Fibroblast of skin of left biceps (primary cell): ENCODE results near the gene RNF220.

ENCODE experiments used
- DNase-seq, 2 experiments: peaks; one replicate each; pipeline ENCODE4 v3.0.0-alpha.2; 2013; ENCODE audit warnings: low read depth in 2 of 2

RNF220 gene

DNA sequence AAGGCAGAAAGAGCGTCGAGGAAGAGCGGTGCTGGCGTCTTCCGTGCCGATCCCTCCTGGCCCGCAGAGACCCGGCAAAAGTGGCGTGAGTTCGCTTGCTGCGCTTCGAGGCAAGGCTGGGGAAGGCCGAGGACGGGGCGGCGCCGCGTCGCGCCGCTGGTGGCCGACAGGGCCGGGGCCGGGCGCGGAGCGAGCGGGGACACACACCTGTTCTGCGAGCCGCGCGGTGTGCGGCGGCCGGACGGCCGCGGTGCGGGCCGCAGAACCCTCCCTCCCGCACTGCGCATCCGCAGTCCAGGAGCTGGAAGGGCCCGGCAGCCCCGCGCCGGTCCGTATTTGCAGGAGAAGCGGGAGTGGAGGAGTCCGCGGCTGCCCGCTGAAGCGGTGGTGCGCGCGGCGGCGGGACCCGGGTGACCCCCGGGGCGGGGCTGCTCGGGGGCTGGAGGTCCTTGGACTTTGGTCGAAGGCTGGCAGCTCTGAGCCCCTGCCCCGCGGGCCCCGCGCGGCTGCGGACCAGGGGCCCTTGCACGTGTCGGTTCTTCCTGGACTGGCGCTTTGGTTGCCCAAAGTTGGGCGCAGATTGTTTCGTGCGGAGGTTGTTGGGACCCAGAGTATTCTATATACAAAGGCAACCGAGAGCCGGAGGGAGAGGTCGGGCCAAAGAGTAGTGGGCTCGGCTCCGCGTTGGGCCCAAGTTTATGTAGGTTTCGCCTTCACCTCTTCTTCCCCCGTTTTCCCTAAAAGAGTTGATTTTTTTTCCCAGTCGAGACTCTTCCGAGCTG is 2.6 kb downstream of the RNF220 start:
- no peak for DNase-seq

GRCh38 chr1:44408212-44408582 is 3.1 kb downstream of the RNF220 start:
- DNase-seq: no peak

DNA sequence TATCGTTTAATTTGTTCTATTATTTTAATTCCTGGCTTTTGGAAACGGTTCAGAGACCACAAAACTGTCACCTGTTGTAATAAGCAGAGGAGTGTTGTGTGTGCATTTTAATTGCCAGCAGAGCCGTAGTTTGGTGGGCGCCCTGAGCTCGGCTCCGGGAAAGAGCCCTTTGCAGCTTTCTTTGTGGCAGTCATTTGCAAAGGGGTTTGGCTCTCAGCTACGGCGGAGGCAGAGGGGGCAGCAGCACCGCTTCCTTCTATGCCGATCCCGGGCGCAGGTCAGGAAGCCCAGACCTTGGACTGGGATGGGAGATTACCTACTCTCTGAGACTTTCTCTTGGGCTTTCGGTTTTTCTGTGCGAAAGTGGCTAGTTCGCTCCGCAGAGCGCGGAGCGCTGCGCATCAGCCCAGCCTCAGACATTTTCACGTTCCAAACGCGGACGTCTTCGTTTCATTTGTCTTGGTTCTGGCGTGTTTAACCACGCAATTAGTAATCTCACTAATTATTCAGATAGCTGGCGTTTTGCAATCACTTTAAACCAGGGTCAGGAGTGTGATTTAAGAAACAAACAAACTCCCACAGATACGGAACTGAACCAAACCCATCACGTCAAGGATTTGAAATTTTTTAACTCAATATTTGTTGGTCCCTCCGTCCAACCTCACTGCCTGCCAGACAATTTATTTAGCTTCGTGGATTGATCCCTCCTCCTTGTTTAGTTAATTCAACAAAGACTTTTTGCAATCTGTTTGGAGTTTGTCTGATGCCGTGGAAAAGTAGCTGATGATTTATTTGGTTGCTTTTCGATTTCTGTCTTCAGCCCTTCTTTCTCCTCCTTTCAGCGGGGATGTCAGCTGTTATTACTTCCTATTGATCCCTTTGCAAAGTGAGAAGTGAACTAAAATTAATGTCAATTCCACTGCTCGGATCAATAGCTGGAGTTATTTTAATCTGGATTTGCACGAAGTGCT is 3.9 kb downstream of the RNF220 start:
- DNase-seq: no peak

DNA sequence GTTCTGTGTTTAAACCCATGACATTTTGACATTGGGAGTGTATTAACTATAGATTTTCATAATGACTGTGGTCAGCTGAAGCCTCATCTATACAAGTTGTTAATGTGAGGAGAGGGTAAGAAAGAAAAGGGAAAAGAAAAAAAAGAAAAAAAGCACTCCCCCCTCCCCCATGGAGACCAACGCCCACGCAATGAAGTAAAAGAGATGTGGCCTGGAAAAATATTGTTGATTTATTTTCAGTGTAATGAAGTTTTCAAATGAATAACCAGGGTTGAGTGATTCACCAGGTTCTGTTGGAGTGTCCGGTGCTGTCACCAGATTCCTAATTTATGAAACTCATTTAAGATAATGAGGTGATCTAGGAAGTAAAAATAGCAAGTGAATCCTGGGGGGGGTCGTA is 4.7 kb downstream of the RNF220 start:
- DNase-seq: no peak

GRCh38 chr1:44411861-44412260 is 6.8 kb downstream of the RNF220 start:
- DNase-seq: no peak

GRCh38 chr1:44412601-44413000 is 7.5 kb downstream of the RNF220 start:
- no peak for DNase-seq

DNA sequence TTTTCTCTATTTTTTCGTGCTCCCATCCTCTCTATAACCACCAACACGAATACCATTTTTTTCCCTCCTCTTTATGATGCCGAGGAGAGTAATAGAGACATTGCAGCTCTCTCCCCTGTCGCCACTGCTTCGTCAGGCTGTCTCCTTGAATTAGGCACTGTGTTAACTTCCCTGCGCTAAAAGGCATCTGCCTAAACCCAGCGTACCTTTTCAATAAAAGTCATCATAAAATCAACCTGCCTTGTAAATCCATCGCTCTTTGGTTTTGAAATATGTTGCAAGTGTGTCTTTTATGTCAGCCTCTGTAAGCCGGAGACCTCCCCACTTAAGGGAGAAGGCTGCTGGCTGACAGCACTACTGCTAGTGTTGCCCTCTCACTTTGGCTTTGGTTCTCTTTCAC is 8.7 kb downstream of the RNF220 start:
- no peak for DNase-seq

DNA sequence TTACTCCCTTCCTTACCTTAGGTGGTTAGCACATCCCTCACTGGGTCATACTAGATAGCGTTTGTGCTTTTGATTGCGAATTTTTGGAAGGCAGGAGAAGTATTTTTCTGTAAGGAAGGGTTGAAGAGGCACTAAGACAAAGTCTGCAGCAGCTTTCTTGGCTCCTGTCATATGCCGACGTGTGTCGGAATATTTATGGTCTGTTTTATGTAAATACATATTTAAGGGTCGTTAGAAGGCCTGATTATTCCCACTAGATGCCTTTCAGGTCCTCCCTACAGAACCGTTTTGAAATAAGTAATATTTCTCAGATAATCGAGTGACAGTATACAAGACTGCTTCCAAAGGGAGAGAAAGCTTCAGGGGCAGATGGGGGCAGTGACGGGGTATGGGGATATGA is 10.0 kb downstream of the RNF220 start:
- DNase-seq: no peak

DNA sequence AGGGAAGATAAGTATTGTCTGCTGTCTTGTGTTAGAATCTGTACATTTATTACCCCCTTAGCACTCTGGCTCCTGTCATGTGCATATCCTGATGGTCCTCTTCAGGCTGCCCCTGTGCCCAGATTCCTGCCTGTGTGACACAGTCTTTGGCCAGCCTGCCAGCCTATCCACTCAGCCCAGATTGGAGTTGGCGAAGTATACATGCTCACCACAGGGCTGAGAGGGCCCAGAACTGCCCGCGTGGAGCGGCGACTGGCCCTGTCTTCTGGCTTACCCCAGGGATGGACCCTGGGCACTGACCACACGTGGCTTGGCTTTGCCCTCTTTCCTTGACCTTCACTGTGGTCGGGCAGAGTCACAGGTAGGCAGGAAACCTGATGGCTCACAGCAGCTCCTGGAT is 11.4 kb downstream of the RNF220 start:
- no peak for DNase-seq

DNA sequence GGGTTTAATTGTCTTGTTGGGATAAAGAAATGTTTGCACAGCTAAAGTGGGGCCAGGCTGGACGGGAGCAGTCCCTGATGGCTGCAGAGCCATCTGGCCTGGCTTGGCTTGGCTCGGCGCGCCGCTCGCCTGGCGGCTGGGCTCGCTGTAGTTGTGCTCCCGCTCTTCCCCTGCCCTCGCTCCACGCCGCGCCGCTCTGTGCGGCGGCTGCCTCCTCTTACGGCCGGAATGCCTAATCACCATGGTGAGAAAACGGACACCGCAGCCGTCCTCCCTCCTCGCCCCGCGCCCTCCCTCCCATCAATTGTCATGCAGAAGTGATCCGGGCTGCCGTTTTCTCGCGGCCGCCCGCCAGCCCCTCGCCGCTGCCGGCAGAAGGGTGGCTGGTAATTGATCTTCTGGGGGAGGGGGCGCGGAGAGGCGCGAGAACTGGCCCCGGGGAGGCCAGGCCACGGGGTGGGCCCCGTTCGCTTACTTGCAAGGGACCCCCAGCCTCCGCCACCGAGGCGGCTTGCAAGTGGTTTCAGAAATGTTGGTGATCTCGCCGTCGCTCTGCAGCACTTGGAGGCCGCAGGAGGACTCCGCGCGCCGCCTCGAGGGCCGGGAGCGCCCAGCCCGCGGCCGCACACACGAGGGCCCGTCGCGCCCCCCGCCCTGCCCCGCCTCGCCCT is 12.4 kb downstream of the RNF220 start:
- DNase-seq: no peak

GRCh38 chr1:44418022-44418673 is 13.1 kb downstream of the RNF220 start:
- DNase-seq: no peak

DNA sequence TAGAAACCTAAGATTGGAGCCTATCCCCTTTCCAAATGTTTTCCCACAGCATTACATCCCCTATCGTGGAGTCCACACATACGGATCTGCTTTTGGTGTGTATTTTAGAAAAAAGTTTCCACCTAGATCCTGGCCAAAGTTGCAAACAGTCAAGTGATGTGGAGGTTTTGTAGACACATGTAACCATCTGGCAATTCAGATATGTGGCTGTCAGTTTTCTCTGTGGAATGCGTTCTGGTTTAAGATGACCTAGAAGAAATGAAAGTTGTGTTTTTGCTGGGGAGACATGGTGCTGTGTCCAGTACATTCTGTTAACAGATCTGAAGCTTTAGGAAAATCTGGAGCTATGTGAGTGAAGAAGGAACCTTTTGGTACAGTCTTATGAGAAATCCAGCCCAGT is 14.8 kb downstream of the RNF220 start:
- no peak for DNase-seq

GRCh38 chr1:44420535-44420934 is 15.5 kb downstream of the RNF220 start:
- DNase-seq: no peak

- no peak for DNase-seq
These were observed 16.4 kb downstream of the RNF220 start for GRCh38 chr1:44421446-44421884.

DNA sequence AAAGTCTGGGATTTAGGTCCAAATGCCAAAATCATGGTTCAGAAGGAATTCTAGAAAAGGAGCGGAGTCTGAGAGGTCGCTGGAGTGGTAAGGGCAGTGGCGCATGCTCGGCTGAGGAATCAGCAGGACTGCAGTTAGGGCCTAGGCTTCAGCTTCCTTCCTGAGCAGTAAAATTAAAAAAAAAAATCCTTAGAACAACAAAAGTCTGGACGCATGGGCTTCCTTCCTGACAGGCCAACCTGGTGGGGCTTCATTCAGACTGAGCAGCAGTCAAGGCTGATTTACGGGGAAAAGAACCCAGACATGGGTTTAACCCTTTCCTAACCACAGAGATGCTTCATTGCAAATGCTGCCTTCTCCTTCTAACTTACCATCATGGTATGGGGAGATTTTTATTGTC is 17.1 kb downstream of the RNF220 start:
- no peak for DNase-seq

- DNase-seq: no peak
These were observed 18.8 kb downstream of the RNF220 start for GRCh38 chr1:44423591-44424537.

DNA sequence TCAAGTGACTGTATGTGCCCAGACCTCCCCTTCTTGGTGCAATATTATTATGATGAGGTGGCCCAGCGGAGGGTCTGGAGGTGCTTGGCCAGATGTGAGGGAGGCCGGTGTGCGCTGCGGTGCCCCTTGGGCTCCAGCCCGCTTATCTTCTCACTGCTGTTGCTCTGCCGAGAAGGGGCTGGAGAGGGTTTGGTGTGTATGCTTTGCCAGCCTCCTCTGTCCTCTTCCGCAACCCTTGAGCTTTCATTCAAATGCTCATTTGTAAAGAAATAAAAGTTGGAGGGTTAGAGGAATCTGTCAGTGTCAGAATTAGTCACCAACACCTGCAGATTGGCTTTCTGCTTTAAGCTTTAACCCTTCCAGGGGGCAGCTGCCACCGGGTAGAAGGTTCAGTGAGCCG is 19.7 kb downstream of the RNF220 start:
- DNase-seq: no peak

- no peak for DNase-seq
These were observed 20.5 kb downstream of the RNF220 start for GRCh38 chr1:44425341-44426082.

GRCh38 chr1:44431861-44432260 is 26.8 kb downstream of the RNF220 start:
- no peak for DNase-seq

GRCh38 chr1:44433209-44433608 is 28.2 kb downstream of the RNF220 start:
- no peak for DNase-seq
